HepG2 (cell line): ENCODE measurements around the gene SNAPC3. TPM values are rescaled to one million over a fixed set of nuclear protein-coding genes. Genes with fewer than 3 reads are reported as not detected.

ENCODE experiments used
- ARNT ChIP-seq: fragments of 450-650 bp; IDR thresholded peaks from 2 replicates; pipeline ENCODE4 v1.6.1; 2017
- ASH2L ChIP-seq: fragments of 300-600, 200-600 bp; sonication (generic); IDR thresholded peaks from 2 replicates; pipeline ENCODE4 v1.7.0; 2017; ENCODE audit warnings: low read depth, mild to moderate bottlenecking, moderate library complexity, mixed read lengths, low read length; ENCODE audit not compliant: insufficient read length
- BORCS8-MEF2B ChIP-seq: sonication (generic); formaldehyde crosslinking; IDR thresholded peaks from 2 replicates; pipeline ENCODE4 v1.8.0; 2022; ENCODE audit warnings: mild to moderate bottlenecking, missing genetic modification reagents
- MBNL3 ChIP-seq: fragments of 250-450 bp; sonication (Bioruptor Pico); conservative IDR thresholded peaks from 2 replicates; pipeline ENCODE4 v1.8.0; 2022; ENCODE audit warnings: mild to moderate bottlenecking, inconsistent platforms
- MEF2D ChIP-seq: sonication (generic); formaldehyde crosslinking; IDR thresholded peaks from 2 replicates; pipeline ENCODE4 v1.5.1; 2020; ENCODE audit warnings: mild to moderate bottlenecking, missing genetic modification reagents
- MIXL1 ChIP-seq: IDR thresholded peaks from 2 replicates; pipeline ENCODE4 v1.6.1; 2016
- RAD51 ChIP-seq: fragments of 450-650 bp; IDR thresholded peaks from 2 replicates; pipeline ENCODE4 v1.6.1; 2016; ENCODE audit warnings: borderline replicate concordance
- RBM39 ChIP-seq: fragments of 200-400 bp; formaldehyde crosslinking; IDR thresholded peaks from one replicate; pipeline ENCODE4 v1.6.1; 2018; ENCODE audit warnings: antibody characterized with exemption, mild to moderate bottlenecking, low read depth, low read length; ENCODE audit not compliant: poor library complexity, severe bottlenecking
- SAFB2 ChIP-seq: sonication (generic); formaldehyde crosslinking; IDR thresholded peaks from 2 replicates; pipeline ENCODE4 v1.5.1; 2020; ENCODE audit warnings: missing genetic modification reagents, low read depth, mild to moderate bottlenecking, borderline replicate concordance
- SSRP1 ChIP-seq: IDR thresholded peaks from 2 replicates; pipeline ENCODE4 v1.6.1; 2016; ENCODE audit warnings: control low read depth
- ZNF124 ChIP-seq: sonication (generic); formaldehyde crosslinking; IDR thresholded peaks from 2 replicates; pipeline ENCODE4 v1.4.0; 2020; ENCODE audit warnings: missing genetic modification reagents
- ZNF20 ChIP-seq: sonication (generic); formaldehyde crosslinking; IDR thresholded peaks from 2 replicates; pipeline ENCODE4 v1.4.0; 2020; ENCODE audit warnings: mild to moderate bottlenecking, moderate library complexity, missing genetic modification reagents
- ZNF30 ChIP-seq: sonication (generic); formaldehyde crosslinking; IDR thresholded peaks from 2 replicates; pipeline ENCODE4 v1.5.0; 2020; ENCODE audit warnings: mild to moderate bottlenecking, missing genetic modification reagents
- ZNF333 ChIP-seq: sonication (generic); formaldehyde crosslinking; IDR thresholded peaks from 2 replicates; pipeline ENCODE4 v1.4.0; 2020; ENCODE audit warnings: mild to moderate bottlenecking, missing genetic modification reagents, borderline replicate concordance
- ZNF34 ChIP-seq: sonication (generic); formaldehyde crosslinking; IDR thresholded peaks from 2 replicates; pipeline ENCODE4 v1.4.0; 2020; ENCODE audit warnings: mild to moderate bottlenecking, missing genetic modification reagents, borderline replicate concordance
- ZNF569 ChIP-seq: sonication (generic); formaldehyde crosslinking; IDR thresholded peaks from 2 replicates; pipeline ENCODE4 v1.5.0; 2020; ENCODE audit warnings: mild to moderate bottlenecking, missing genetic modification reagents, moderate library complexity, borderline replicate concordance
- ZNF598 ChIP-seq: sonication (generic); formaldehyde crosslinking; IDR thresholded peaks from 2 replicates; pipeline ENCODE4 v1.5.1; 2020; ENCODE audit warnings: mild to moderate bottlenecking, missing genetic modification reagents, borderline replicate concordance
- ZNF652 ChIP-seq: IDR thresholded peaks from 2 replicates; pipeline ENCODE4 v1.6.1; 2016; ENCODE audit warnings: low read depth, borderline replicate concordance
- ZSCAN25 ChIP-seq: sonication (generic); formaldehyde crosslinking; IDR thresholded peaks from 2 replicates; pipeline ENCODE4 v1.8.0; 2022; ENCODE audit warnings: mild to moderate bottlenecking, missing genetic modification reagents
- polyA plus RNA-seq, 8 experiments: library from polyadenylated mRNA; depleted of rRNA in 3 of 8; stranded (reverse) in 7 of 8; unstranded in 1 of 8; fragments of >200 nt; fragmentation: Illumina TruSeq in 4 of 8; extraction: Trizol in 4 of 8; gene quantifications; 2 replicates each; pipeline versions ENCODE4 v1.2.1 to v1.2.3, GENCODE V29; 2011 to 2016; ENCODE audit warnings: low read depth in 4 of 8, missing spikeins in 1 of 8, mixed read lengths in 1 of 8; ENCODE audit not compliant: insufficient read depth in 1 of 8
- total RNA-seq, 5 experiments: library from RNA; depleted of rRNA; stranded (reverse); fragments of >200 nt; fragmentation: Illumina TruSeq; extraction: Trizol; gene quantifications; 2 replicates each; pipeline ENCODE4 v1.2.3, GENCODE V29; 2016; ENCODE audit warnings: low read depth in 1 of 5
- TF ChIP-seq, protein P1 (sequence below): fragments of 450-650 bp; IDR thresholded peaks from 2 replicates; pipeline ENCODE4 v1.6.1; 2016
- TF ChIP-seq, protein P2 (sequence below): sonication (generic); formaldehyde crosslinking; IDR thresholded peaks from 2 replicates; pipeline ENCODE4 v1.8.0; 2022; ENCODE audit warnings: missing genetic modification reagents, low read depth, mild to moderate bottlenecking, borderline replicate concordance
- TF ChIP-seq, protein P3 (sequence below): sonication (generic); formaldehyde crosslinking; IDR thresholded peaks from 2 replicates; pipeline ENCODE4 v1.4.0; 2020; ENCODE audit warnings: missing genetic modification reagents, mild to moderate bottlenecking, borderline replicate concordance
- TF ChIP-seq, protein P4 (sequence below): sonication (generic); formaldehyde crosslinking; IDR thresholded peaks from 2 replicates; pipeline ENCODE4 v1.4.0; 2020; ENCODE audit warnings: mild to moderate bottlenecking, missing genetic modification reagents, borderline replicate concordance

The SNAPC3 gene
- total and polyA plus RNA-seq, 2 of the 13 experiments (the other 11 are each of a cell fraction or from before 2014, with no cell fraction given): 25.6 to 26.0 TPM

DNA sequence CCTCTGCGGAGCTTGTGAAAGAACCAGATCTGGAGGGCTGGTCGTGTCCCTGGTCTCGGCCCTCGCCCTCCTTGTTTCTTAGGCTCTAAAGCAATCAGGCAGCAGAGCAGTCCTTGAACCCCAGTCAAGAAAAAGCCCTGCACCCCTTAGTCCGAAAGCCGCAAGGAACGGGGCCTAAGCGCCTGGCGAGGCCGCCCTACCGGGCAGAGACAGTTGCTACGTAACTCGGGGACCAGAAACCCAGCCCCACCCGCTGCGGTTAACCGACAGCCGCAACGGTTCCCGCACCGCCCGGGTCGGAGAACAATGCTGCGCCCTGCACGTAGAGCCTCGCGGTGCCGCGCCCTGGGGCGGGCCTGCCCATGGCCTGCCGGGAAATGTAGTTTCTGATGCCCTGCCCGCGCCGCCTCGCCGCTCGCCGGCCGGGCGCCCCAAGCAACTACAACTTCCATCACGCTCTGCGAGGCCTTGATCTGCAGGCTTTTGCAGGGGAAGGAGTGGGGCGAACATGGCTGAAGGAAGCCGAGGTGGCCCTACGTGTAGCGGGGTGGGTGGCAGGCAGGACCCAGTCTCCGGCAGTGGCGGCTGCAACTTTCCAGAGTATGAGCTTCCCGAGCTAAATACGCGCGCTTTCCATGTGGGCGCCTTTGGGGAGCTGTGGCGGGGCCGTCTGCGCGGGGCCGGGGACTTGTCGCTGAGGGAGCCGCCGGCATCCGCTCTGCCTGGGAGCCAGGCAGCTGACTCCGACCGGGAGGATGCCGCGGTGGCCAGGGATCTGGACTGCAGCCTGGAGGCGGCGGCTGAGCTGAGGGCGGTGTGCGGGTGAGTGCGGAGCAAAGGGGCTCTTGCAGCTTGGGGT is at the start of gene SNAPC3 (continued):
- TF ChIP-seq, protein P1, sequence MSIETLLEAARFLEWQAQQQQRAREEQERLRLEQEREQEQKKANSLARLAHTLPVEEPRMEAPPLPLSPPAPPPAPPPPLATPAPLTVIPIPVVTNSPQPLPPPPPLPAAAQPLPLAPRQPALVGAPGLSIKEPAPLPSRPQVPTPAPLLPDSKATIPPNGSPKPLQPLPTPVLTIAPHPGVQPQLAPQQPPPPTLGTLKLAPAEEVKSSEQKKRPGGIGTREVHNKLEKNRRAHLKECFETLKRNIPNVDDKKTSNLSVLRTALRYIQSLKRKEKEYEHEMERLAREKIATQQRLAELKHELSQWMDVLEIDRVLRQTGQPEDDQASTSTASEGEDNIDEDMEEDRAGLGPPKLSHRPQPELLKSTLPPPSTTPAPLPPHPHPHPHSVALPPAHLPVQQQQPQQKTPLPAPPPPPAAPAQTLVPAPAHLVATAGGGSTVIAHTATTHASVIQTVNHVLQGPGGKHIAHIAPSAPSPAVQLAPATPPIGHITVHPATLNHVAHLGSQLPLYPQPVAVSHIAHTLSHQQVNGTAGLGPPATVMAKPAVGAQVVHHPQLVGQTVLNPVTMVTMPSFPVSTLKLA: peak; percentile 25; the same call in 1 of the 2 replicates
- TF ChIP-seq MBNL3 (CRISPR knock-in tag): no peak
- peak; percentile 90 for TF ChIP-seq ZSCAN25 (CRISPR knock-in tag)
- TF ChIP-seq SSRP1 (CRISPR knock-in tag): no peak
- TF ChIP-seq, protein P2, sequence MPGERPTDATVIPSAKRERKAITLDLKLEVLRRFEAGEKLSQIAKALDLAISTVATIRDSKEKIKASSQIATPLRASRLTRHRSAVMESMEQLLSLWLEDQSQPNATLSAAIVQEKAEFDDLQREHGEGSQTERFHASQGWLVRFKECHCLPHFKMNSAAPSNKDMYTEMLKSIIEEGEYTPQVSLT (CRISPR knock-in tag): no peak
- TF ChIP-seq, protein P3, sequence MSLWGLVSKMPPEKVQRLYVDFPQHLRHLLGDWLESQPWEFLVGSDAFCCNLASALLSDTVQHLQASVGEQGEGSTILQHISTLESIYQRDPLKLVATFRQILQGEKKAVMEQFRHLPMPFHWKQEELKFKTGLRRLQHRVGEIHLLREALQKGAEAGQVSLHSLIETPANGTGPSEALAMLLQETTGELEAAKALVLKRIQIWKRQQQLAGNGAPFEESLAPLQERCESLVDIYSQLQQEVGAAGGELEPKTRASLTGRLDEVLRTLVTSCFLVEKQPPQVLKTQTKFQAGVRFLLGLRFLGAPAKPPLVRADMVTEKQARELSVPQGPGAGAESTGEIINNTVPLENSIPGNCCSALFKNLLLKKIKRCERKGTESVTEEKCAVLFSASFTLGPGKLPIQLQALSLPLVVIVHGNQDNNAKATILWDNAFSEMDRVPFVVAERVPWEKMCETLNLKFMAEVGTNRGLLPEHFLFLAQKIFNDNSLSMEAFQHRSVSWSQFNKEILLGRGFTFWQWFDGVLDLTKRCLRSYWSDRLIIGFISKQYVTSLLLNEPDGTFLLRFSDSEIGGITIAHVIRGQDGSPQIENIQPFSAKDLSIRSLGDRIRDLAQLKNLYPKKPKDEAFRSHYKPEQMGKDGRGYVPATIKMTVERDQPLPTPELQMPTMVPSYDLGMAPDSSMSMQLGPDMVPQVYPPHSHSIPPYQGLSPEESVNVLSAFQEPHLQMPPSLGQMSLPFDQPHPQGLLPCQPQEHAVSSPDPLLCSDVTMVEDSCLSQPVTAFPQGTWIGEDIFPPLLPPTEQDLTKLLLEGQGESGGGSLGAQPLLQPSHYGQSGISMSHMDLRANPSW: no peak
- TF ChIP-seq, protein P4, sequence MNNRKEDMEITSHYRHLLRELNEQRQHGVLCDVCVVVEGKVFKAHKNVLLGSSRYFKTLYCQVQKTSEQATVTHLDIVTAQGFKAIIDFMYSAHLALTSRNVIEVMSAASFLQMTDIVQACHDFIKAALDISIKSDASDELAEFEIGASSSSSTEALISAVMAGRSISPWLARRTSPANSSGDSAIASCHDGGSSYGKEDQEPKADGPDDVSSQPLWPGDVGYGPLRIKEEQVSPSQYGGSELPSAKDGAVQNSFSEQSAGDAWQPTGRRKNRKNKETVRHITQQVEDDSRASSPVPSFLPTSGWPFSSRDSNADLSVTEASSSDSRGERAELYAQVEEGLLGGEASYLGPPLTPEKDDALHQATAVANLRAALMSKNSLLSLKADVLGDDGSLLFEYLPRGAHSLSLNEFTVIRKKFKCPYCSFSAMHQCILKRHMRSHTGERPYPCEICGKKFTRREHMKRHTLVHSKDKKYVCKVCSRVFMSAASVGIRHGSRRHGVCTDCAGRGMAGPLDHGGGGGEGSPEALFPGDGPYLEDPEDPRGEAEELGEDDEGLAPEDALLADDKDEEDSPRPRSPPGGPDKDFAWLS (CRISPR knock-in tag): 0 out of 2 replicates have a peak, but pooled peaks have one; percentile 38
- TF ChIP-seq ZNF652 (CRISPR knock-in tag): no peak
- TF ChIP-seq ZNF20 (CRISPR knock-in tag): 0 out of 2 replicates have a peak, but pooled peaks have one; percentile 66
- TF ChIP-seq BORCS8-MEF2B (CRISPR knock-in tag): peak; percentile 15; the same call in 1 of the 2 replicates
- TF ChIP-seq ZNF34: peak; percentile 72; the same call in 1 of the 2 replicates
- peak; percentile 59; the same call in 1 of the 2 replicates for TF ChIP-seq ZNF598 (CRISPR knock-in tag)
- no peak for TF ChIP-seq ARNT
- no peak; the same call in 1 of the 2 replicates for TF ChIP-seq SAFB2 (CRISPR knock-in tag)
- peak; percentile 81 for TF ChIP-seq ASH2L
- peak; percentile 52; the same call in 1 of the 2 replicates for TF ChIP-seq ZNF30 (CRISPR knock-in tag)
- no peak for TF ChIP-seq RAD51
- peak; percentile 91 for TF ChIP-seq RBM39
- peak; percentile 59; the same call in 1 of the 2 replicates for TF ChIP-seq MIXL1 (CRISPR knock-in tag)
- TF ChIP-seq ZNF569: peak; percentile 74; the same call in 1 of the 2 replicates
- TF ChIP-seq ZNF124 (CRISPR knock-in tag): peak; percentile 82
- TF ChIP-seq ZNF333: no peak
- TF ChIP-seq MEF2D (CRISPR knock-in tag): no peak; the same call in 1 of the 2 replicates
